Right lung (tissue), 10 donors: ENCODE results near the gene CEACAM5. TPM values are rescaled to one million over a fixed set of nuclear protein-coding genes. Genes with fewer than 3 reads are reported as not detected.

Source experiments
- DNase-seq, 2 donors: peaks; one replicate each; pipeline ENCODE4 v3.0.0-alpha.2; 2013
- long read RNA-seq, 8 donors: transcript quantifications; one replicate each; lab custom pipeline, GENCODE V29; 2026
- polyA plus RNA-seq, 5 donors: library from polyadenylated mRNA; unstranded; fragments of 120-200 nt; gene quantifications; one replicate each; pipeline versions ENCODE4 v1.2.1 to v1.2.3, GENCODE V29; 2013; ENCODE audit warnings: inconsistent platforms in 1 of 5, low replicate concordance in 1 of 5; ENCODE audit not compliant: insufficient read length in 5 of 5, insufficient read depth in 1 of 5

The CEACAM5 gene
- under 1 TPM; 0.14 to 0.58 (median 0.23) TPM for polyA plus RNA-seq
- long read RNA-seq, donor 1: 0 reads
- long read RNA-seq, donor 2: 0 reads
- long read RNA-seq, donor 3: 0 reads
- long read RNA-seq, donor 4: 0 reads
- long read RNA-seq, donor 5: 0 reads
- long read RNA-seq, donor 6: 0 reads
- long read RNA-seq, donor 7: 0 reads
- long read RNA-seq, donor 8: 0 reads

DNA sequence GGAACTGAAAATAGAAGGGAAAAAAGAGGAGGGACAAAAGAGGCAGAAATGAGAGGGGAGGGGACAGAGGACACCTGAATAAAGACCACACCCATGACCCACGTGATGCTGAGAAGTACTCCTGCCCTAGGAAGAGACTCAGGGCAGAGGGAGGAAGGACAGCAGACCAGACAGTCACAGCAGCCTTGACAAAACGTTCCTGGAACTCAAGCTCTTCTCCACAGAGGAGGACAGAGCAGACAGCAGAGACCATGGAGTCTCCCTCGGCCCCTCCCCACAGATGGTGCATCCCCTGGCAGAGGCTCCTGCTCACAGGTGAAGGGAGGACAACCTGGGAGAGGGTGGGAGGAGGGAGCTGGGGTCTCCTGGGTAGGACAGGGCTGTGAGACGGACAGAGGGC lies at the start of gene CEACAM5:
Gene CEACAM5, plus strand, starts transcription at position 146 of the 400 bp plus-strand sequence. Its CDS starts 106 bp downstream, at position 252.
- DNase-seq: no peak

- DNase-seq: no peak
Measured at GRCh38 chr19:41666075-41666474, 42.4 kb upstream of the CEACAM5 start.

GRCh38 chr19:41668315-41668714 lies 40.1 kb upstream of the CEACAM5 start:
- no peak for DNase-seq

GRCh38 chr19:41670755-41671154 lies 37.7 kb upstream of the CEACAM5 start:
- no peak for DNase-seq

DNA sequence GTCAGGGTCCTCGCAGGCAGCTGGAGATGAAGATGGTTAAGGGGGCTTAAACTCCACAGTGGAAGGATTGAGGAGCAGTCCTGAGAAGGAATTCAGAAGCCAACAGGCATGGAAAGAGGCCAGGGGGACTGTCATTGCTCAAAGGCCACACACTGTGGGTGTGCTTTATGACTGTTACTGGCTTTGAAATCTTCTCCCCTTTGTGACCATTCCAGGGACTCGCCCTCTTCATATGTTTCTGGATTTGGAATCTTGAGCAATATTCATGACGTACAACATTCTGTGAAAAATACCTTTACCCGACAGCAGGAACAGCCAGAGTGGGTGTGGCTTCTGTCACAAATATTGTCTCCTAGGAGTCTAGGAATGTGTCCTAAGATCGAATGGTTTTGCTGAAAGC lies 36.9 kb upstream of the CEACAM5 start:
- DNase-seq: no peak

DNA sequence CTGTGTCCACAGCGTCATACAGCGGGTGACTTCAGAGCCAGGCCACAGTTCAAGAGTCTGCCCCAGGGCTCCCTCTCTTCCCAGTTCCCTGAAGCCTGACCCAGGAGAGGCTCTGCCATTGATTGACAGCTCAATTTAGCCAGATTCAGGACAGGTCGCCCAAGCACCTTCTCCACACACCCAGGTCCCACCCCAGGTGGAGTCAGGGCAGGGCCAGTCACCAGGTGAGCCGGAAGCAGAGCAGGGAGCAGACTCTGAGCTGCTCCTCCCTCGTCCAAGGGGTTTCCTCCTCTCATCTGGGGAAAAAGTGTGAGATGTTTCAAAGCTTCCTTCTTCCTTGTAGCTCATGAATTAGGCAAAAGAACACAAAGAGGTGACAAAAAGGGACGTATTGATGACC lies 26.0 kb upstream of the CEACAM5 start:
- no peak for DNase-seq

- no peak for DNase-seq
Measured at GRCh38 chr19:41687419-41687818, 21.0 kb upstream of the CEACAM5 start.

- DNase-seq: no peak
Measured at GRCh38 chr19:41688098-41688497, 20.3 kb upstream of the CEACAM5 start, which contains the start of gene CEACAM7. Gene CEACAM7 (minus strand): TSS chr19:41688270. CDS start chr19:41688165, 105 bp downstream.

DNA sequence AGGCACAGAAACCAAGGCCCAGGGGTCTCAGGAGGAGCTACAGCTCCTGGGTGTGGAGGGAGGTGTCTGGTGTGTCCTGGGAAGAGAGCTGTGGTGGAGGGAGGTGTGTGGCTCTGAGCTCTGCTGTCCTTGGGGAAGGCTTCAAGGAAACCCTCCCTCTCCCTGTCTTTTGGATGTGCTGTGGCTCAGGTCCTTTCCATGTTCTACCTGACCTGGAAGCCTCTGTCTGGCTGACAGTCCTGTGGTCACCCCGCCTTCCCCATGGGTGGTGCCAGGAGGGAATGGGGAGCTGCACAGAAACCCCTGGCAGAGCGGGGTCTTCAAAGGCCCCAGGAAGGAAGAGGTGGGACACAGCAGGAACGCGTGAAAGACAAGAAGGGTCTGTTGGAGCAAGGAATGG lies 19.7 kb upstream of the CEACAM5 start:
- DNase-seq: no peak

GRCh38 chr19:41689993-41690800 lies 18.2 kb upstream of the CEACAM5 start:
- DNase-seq: no peak

DNA sequence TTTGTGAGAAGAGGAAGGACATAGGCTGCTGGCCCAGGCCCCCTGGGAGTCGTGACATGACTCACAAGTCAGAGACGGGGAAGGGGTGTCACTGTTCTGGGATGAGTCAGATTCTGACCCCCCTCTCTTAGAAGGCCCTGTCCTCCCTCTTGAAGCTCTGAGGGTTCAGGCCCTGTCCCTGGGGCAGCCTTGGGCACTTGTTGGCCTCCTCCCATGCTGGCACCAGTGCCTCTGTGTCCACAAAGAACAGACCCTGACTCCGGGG lies 17.7 kb upstream of the CEACAM5 start:
- no peak for DNase-seq

GRCh38 chr19:41691268-41691970 lies 17.0 kb upstream of the CEACAM5 start:
- DNase-seq: no peak

GRCh38 chr19:41694196-41694595 lies 14.2 kb upstream of the CEACAM5 start:
- no peak for DNase-seq

DNA sequence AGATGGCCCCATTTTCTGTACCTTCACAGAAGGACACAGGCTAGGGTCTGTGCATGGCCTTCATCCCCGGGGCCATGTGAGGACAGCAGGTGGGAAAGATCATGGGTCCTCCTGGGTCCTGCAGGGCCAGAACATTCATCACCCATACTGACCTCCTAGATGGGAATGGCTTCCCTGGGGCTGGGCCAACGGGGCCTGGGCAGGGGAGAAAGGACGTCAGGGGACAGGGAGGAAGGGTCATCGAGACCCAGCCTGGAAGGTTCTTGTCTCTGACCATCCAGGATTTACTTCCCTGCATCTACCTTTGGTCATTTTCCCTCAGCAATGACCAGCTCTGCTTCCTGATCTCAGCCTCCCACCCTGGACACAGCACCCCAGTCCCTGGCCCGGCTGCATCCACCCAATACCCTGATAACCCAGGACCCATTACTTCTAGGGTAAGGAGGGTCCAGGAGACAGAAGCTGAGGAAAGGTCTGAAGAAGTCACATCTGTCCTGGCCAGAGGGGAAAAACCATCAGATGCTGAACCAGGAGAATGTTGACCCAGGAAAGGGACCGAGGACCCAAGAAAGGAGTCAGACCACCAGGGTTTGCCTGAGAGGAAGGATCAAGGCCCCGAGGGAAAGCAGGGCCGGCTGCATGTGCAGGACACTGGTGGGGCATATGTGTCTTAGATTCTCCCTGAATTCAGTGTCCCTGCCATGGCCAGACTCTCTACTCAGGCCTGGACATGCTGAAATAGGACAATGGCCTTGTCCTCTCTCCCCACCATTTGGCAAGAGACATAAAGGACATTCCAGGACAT lies 13.4 kb upstream of the CEACAM5 start:
- DNase-seq: no peak

GRCh38 chr19:41695745-41696144 lies 12.7 kb upstream of the CEACAM5 start:
- no peak for DNase-seq

DNA sequence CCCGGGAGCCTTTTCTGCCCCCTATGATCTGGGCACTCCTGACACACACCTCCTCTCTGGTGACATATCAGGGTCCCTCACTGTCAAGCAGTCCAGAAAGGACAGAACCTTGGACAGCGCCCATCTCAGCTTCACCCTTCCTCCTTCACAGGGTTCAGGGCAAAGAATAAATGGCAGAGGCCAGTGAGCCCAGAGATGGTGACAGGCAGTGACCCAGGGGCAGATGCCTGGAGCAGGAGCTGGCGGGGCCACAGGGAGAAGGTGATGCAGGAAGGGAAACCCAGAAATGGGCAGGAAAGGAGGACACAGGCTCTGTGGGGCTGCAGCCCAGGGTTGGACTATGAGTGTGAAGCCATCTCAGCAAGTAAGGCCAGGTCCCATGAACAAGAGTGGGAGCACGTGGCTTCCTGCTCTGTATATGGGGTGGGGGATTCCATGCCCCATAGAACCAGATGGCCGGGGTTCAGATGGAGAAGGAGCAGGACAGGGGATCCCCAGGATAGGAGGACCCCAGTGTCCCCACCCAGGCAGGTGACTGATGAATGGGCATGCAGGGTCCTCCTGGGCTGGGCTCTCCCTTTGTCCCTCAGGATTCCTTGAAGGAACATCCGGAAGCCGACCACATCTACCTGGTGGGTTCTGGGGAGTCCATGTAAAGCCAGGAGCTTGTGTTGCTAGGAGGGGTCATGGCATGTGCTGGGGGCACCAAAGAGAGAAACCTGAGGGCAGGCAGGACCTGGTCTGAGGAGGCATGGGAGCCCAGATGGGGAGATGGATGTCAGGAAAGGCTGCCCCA lies 11.8 kb upstream of the CEACAM5 start:
- DNase-seq: no peak

DNA sequence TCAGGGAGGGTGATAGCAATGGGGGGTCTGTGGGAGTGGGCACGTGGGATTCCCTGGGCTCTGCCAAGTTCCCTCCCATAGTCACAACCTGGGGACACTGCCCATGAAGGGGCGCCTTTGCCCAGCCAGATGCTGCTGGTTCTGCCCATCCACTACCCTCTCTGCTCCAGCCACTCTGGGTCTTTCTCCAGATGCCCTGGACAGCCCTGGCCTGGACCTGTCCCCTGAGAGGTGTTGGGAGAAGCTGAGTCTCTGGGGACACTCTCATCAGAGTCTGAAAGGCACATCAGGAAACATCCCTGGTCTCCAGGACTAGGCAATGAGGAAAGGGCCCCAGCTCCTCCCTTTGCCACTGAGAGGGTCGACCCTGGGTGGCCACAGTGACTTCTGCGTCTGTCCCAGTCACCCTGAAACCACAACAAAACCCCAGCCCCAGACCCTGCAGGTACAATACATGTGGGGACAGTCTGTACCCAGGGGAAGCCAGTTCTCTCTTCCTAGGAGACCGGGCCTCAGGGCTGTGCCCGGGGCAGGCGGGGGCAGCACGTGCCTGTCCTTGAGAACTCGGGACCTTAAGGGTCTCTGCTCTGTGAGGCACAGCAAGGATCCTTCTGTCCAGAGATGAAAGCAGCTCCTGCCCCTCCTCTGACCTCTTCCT lies 11.1 kb upstream of the CEACAM5 start:
- no peak for DNase-seq

- no peak for DNase-seq
Measured at GRCh38 chr19:41698746-41699230, 9.6 kb upstream of the CEACAM5 start.

DNA sequence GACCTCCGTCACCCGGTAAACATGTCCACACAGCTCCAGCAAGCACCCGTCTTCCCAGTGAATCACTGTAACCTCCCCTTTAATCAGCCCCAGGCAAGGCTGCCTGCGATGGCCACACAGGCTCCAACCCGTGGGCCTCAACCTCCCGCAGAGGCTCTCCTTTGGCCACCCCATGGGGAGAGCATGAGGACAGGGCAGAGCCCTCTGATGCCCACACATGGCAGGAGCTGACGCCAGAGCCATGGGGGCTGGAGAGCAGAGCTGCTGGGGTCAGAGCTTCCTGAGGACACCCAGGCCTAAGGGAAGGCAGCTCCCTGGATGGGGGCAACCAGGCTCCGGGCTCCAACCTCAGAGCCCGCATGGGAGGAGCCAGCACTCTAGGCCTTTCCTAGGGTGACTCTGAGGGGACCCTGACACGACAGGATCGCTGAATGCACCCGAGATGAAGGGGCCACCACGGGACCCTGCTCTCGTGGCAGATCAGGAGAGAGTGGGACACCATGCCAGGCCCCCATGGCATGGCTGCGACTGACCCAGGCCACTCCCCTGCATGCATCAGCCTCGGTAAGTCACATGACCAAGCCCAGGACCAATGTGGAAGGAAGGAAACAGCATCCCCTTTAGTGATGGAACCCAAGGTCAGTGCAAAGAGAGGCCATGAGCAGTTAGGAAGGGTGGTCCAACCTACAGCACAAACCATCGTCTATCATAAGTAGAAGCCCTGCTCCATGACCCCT lies 9.0 kb upstream of the CEACAM5 start:
- no peak for DNase-seq

GRCh38 chr19:41699968-41700323 lies 8.5 kb upstream of the CEACAM5 start:
- DNase-seq: no peak
